Measurements from ENCODE around the gene EPS8L2.

The EPS8L2 gene

GRCh38 chr11:690738-691633 lies 15.0 kb upstream of the EPS8L2 start:
- DNase-seq: no peak

- no peak for DNase-seq
Observed at GRCh38 chr11:691710-692590, 14.1 kb upstream of the EPS8L2 start.

GRCh38 chr11:692824-693414 lies 13.1 kb upstream of the EPS8L2 start:
- DNase-seq: peak in 1 of 4 experiments; percentile 51

- no peak for DNase-seq
Observed at GRCh38 chr11:693415-693831, 12.6 kb upstream of the EPS8L2 start.

GRCh38 chr11:693887-694562 lies 12.0 kb upstream of the EPS8L2 start:
- no peak for DNase-seq

- peak; percentile 97 to 99 (median 98) for DNase-seq
Observed at GRCh38 chr11:694563-695287, 11.3 kb upstream of the EPS8L2 start, which contains the start of gene DEAF1. TSS of gene DEAF1 (minus strand) at chr11:695222. CDS start at chr11:695047, 175 bp downstream.

GRCh38 chr11:695288-695537 lies 10.8 kb upstream of the EPS8L2 start:
- DNase-seq: no peak

- peak; percentile 86 to 97 (median 96) for DNase-seq
Observed at GRCh38 chr11:695538-696248, 10.3 kb upstream of the EPS8L2 start, which contains the start of gene TMEM80. TSS of gene TMEM80 (plus strand) at chr11:695816. CDS start at chr11:695828, 12 bp downstream.

- DNase-seq: no peak
Observed at GRCh38 chr11:696955-697491, 9.0 kb upstream of the EPS8L2 start.

GRCh38 chr11:697811-698311 lies 8.2 kb upstream of the EPS8L2 start:
- no peak for DNase-seq

- DNase-seq: no peak
Observed at GRCh38 chr11:698493-699115, 7.4 kb upstream of the EPS8L2 start.

- DNase-seq: no peak
Observed at GRCh38 chr11:699116-699508, 6.9 kb upstream of the EPS8L2 start.

GRCh38 chr11:699753-700152 lies 6.3 kb upstream of the EPS8L2 start:
- no peak for DNase-seq

- DNase-seq: no peak
Observed at GRCh38 chr11:701741-702461, 4.1 kb upstream of the EPS8L2 start.

GRCh38 chr11:702462-703461 lies 3.3 kb upstream of the EPS8L2 start:
- no peak for DNase-seq

- no peak for DNase-seq
Observed at GRCh38 chr11:703506-703905, 2.5 kb upstream of the EPS8L2 start.

- no peak for DNase-seq
Observed at GRCh38 chr11:704228-704674, 1.8 kb upstream of the EPS8L2 start.
